IMR-90 (cell line): ENCODE results near the gene TAF1D.

Source experiments
- CEBPB ChIP-seq: IDR thresholded peaks from 2 replicates; pipeline ENCODE4 v1.6.1; 2012; ENCODE audit warnings: low read depth, low read length, improper control_type of control experiment
- CHD1 ChIP-seq: IDR thresholded peaks from 2 replicates; pipeline ENCODE4 v1.6.1; 2012; ENCODE audit warnings: low read depth, low read length, improper control_type of control experiment
- MAFK ChIP-seq: IDR thresholded peaks from 2 replicates; pipeline ENCODE4 v1.6.1; 2012; ENCODE audit warnings: low read depth, low read length, improper control_type of control experiment
- MAZ ChIP-seq: IDR thresholded peaks from 2 replicates; pipeline ENCODE4 v1.6.1; 2012; ENCODE audit warnings: low read depth, mild to moderate bottlenecking, low read length, improper control_type of control experiment, moderate library complexity, borderline replicate concordance
- MXI1 ChIP-seq: IDR thresholded peaks from 2 replicates; pipeline ENCODE4 v1.6.1; 2012; ENCODE audit warnings: low read depth, mild to moderate bottlenecking, low read length, moderate library complexity, borderline replicate concordance
- NFE2L2 ChIP-seq: fragments of 150-350 bp; IDR thresholded peaks from 2 replicates; pipeline ENCODE4 v1.6.1; 2016; ENCODE audit warnings: low read depth, mild to moderate bottlenecking, low read length
- POLR2A ChIP-seq: IDR thresholded peaks from 2 replicates; pipeline ENCODE4 v1.6.1; 2012; ENCODE audit warnings: mild to moderate bottlenecking, low read depth, low read length
- RAD21 ChIP-seq: IDR thresholded peaks from 2 replicates; pipeline ENCODE4 v1.6.1; 2012; ENCODE audit warnings: low read length, improper control_type of control experiment
- RCOR1 ChIP-seq: IDR thresholded peaks from 2 replicates; pipeline ENCODE4 v1.6.1; 2012; ENCODE audit warnings: mild to moderate bottlenecking, low read length, improper control_type of control experiment; ENCODE audit not compliant: insufficient replicate concordance
- RFX5 ChIP-seq: IDR thresholded peaks from 2 replicates; pipeline ENCODE4 v1.8.0; 2012; ENCODE audit warnings: low read depth, mild to moderate bottlenecking, low read length, moderate library complexity
- TF ChIP-seq, protein P1 (sequence below): conservative IDR thresholded peaks from 2 replicates; pipeline ENCODE4 v1.5.1; 2012; ENCODE audit warnings: mild to moderate bottlenecking, low read depth, low read length, improper control_type of control experiment
- TF ChIP-seq, protein P2 (sequence below): fragments of 150-350 bp; IDR thresholded peaks from 2 replicates; pipeline ENCODE4 v1.6.1; 2016; ENCODE audit warnings: low read depth, mild to moderate bottlenecking, low read length, moderate library complexity, borderline replicate concordance

DNA sequence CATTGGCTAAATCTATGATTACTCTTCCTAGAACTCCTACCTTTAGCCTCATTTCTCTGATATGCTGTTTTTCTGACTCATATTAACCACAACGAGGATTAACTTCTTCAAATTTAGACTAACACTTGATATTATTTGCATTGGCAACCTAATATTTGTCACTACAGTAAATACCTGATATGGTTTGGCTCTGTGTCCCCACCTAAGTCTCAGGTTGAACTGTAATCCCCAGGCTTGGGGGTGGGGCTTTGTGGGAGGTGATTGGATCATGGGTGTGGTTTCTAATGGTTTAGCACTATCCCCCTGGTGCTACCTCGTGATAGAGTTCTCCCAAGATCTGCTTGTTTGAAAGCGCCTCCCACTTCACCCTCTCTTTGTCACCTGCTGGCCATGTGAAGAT is 25.7 kb upstream of the TAF1D start:
- TF ChIP-seq POLR2A (no peak), NFE2L2 (no peak), CEBPB (no peak), MAFK (no peak), MAZ (no peak), CHD1 (no peak), RCOR1 (no peak), MXI1 (no peak), RAD21 (no peak), RFX5 (no peak)
- TF ChIP-seq, protein P1, sequence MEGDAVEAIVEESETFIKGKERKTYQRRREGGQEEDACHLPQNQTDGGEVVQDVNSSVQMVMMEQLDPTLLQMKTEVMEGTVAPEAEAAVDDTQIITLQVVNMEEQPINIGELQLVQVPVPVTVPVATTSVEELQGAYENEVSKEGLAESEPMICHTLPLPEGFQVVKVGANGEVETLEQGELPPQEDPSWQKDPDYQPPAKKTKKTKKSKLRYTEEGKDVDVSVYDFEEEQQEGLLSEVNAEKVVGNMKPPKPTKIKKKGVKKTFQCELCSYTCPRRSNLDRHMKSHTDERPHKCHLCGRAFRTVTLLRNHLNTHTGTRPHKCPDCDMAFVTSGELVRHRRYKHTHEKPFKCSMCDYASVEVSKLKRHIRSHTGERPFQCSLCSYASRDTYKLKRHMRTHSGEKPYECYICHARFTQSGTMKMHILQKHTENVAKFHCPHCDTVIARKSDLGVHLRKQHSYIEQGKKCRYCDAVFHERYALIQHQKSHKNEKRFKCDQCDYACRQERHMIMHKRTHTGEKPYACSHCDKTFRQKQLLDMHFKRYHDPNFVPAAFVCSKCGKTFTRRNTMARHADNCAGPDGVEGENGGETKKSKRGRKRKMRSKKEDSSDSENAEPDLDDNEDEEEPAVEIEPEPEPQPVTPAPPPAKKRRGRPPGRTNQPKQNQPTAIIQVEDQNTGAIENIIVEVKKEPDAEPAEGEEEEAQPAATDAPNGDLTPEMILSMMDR: no peak
- TF ChIP-seq, protein P2, sequence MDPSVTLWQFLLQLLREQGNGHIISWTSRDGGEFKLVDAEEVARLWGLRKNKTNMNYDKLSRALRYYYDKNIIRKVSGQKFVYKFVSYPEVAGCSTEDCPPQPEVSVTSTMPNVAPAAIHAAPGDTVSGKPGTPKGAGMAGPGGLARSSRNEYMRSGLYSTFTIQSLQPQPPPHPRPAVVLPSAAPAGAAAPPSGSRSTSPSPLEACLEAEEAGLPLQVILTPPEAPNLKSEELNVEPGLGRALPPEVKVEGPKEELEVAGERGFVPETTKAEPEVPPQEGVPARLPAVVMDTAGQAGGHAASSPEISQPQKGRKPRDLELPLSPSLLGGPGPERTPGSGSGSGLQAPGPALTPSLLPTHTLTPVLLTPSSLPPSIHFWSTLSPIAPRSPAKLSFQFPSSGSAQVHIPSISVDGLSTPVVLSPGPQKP: no peak
